Large intestine (tissue), 3 donors: ENCODE data around the gene BRSK2. TPM values are rescaled to one million over a fixed set of nuclear protein-coding genes. Genes with fewer than 3 reads are reported as not detected.

Source experiments
- DNase-seq, 2 donors: peaks; one replicate each; pipeline versions ENCODE4 v3.0.0 to v3.0.0-alpha.2; 2013
- H3K27ac ChIP-seq: one replicate; pipeline ENCODE4 v1.5.1; 2013; ENCODE audit warnings: low read length
- H3K27me3 ChIP-seq: 2 replicates; pipeline ENCODE4 v1.6.1; 2013; ENCODE audit warnings: low read length; ENCODE audit not compliant: control insufficient read depth, insufficient read depth
- H3K36me3 ChIP-seq: 2 replicates; pipeline ENCODE4 v1.6.1; 2013; ENCODE audit warnings: low read length; ENCODE audit not compliant: control insufficient read depth, insufficient read depth
- H3K4me1 ChIP-seq: one replicate; pipeline ENCODE4 v1.6.1; 2013; ENCODE audit warnings: low read length; ENCODE audit not compliant: control insufficient read depth, insufficient read depth
- H3K4me3 ChIP-seq: one replicate; pipeline ENCODE4 v1.5.1; 2013; ENCODE audit warnings: low read length
- H3K9me3 ChIP-seq: one replicate; pipeline ENCODE4 v1.6.1; 2013; ENCODE audit warnings: mild to moderate bottlenecking, low read depth, low read length, moderate library complexity; ENCODE audit not compliant: control insufficient read depth
- WGBS: methylation state at CpG from one replicate; pipeline ENCODE4 v1.1.5; 2013; ENCODE audit warnings: low lambda C conversion rate; ENCODE audit not compliant: insufficient coverage; 5-methylcytosine and 5-hydroxymethylcytosine counted together
- polyA plus RNA-seq: library from polyadenylated mRNA; unstranded; fragments of 120-200 nt; gene quantifications from one replicate; pipeline ENCODE4 v1.2.1, GENCODE V29; 2013

Gene BRSK2
- polyA plus RNA-seq, 1 donor = 14.7 TPM

- H3K4me1 ChIP-seq = no peaks in the 10 kb centered on the region
- peaks cover 6% of the 10 kb centered on the region for H3K27me3 ChIP-seq
- H3K36me3 ChIP-seq = no peaks in the 10 kb centered on the region
- no peak overlapping the region for H3K4me3 ChIP-seq
- H3K27ac ChIP-seq = no peak overlapping the region
- 50% methylated on average over 1 of the region's 14 CpGs for WGBS
- H3K9me3 ChIP-seq = peaks cover under 1% of the 10 kb centered on the region
- DNase-seq = no peak
These were observed 12.4 kb upstream of the BRSK2 start for GRCh38 chr11:1377231-1377780.

- H3K27ac ChIP-seq = no peak overlapping the region
These were observed 7.8 kb upstream of the BRSK2 start for GRCh38 chr11:1381793-1382425.

GRCh38 chr11:1382429-1382828, 7.3 kb upstream of the BRSK2 start:
- peaks cover 3% of the 10 kb centered on the region for H3K4me1 ChIP-seq
- H3K27ac ChIP-seq = no peak overlapping the region
- peaks cover 29% of the 10 kb centered on the region for H3K27me3 ChIP-seq
- WGBS = no CpG with 5 or more reads among the region's 23 CpGs
- H3K36me3 ChIP-seq = no peaks in the 10 kb centered on the region
- H3K9me3 ChIP-seq = peaks cover 2% of the 10 kb centered on the region
- no peak overlapping the region for H3K4me3 ChIP-seq
- no peak for DNase-seq

More at GRCh38 chr11:1381793-1382425, 7.8 kb upstream of the BRSK2 start:
- WGBS = no CpG with 5 or more reads among the region's 10 CpGs
- H3K4me1 ChIP-seq = peaks cover 3% of the 10 kb centered on the region
- peaks cover 2% of the 10 kb centered on the region for H3K9me3 ChIP-seq
- no peak for DNase-seq
- no peaks in the 10 kb centered on the region for H3K36me3 ChIP-seq
- H3K4me3 ChIP-seq = no peak overlapping the region
- peaks cover 25% of the 10 kb centered on the region for H3K27me3 ChIP-seq

- H3K9me3 ChIP-seq = peaks cover 2% of the 10 kb centered on the region
- no CpG with 5 or more reads among the region's 56 CpGs for WGBS
- H3K4me1 ChIP-seq = peaks cover 3% of the 10 kb centered on the region
- DNase-seq = peak; percentile 69 to 72
- peak overlapping the region; percentile 38 for H3K4me3 ChIP-seq
- no peaks in the 10 kb centered on the region for H3K36me3 ChIP-seq
- H3K27me3 ChIP-seq = peaks cover 35% of the 10 kb centered on the region
- peak overlapping the region; percentile 51 for H3K27ac ChIP-seq
These were observed 6.7 kb upstream of the BRSK2 start for GRCh38 chr11:1382831-1383607.

- no peak for DNase-seq
- peaks cover 9% of the 10 kb centered on the region for H3K4me1 ChIP-seq
- H3K4me3 ChIP-seq = no peak overlapping the region
- no CpG with 5 or more reads among the region's 21 CpGs for whole genome bisulfite sequencing
- H3K27me3 ChIP-seq = peaks cover 48% of the 10 kb centered on the region
- no peaks in the 10 kb centered on the region for H3K36me3 ChIP-seq
- H3K9me3 ChIP-seq = peaks cover 13% of the 10 kb centered on the region
- H3K27ac ChIP-seq = no peak overlapping the region
These were observed 5.3 kb upstream of the BRSK2 start for GRCh38 chr11:1384199-1384970.

GRCh38 chr11:1387521-1387920, 2.2 kb upstream of the BRSK2 start:
- H3K27me3 ChIP-seq = peaks cover 63% of the 10 kb centered on the region
- peaks cover 10% of the 10 kb centered on the region for H3K9me3 ChIP-seq
- H3K36me3 ChIP-seq = no peaks in the 10 kb centered on the region
- DNase-seq = no peak
- WGBS = no CpG with 5 or more reads among the region's 10 CpGs
- H3K27ac ChIP-seq = no peak overlapping the region
- peaks cover 13% of the 10 kb centered on the region for H3K4me1 ChIP-seq
- no peak overlapping the region for H3K4me3 ChIP-seq

GRCh38 chr11:1387961-1388762, 1.6 kb upstream of the BRSK2 start:
- Histone ChIP-seq H3K4me1 (peaks cover 13% of the 10 kb centered on the region), H3K9me3 (peaks cover 10% of the 10 kb centered on the region), H3K27me3 (peaks cover 63% of the 10 kb centered on the region), H3K36me3 (no peaks in the 10 kb centered on the region), H3K27ac (no peak overlapping the region), H3K4me3 (no peak overlapping the region)
- 62% methylated on average over 2 of the region's 22 CpGs for WGBS
- no peak for DNase-seq

GRCh38 chr11:1388763-1389102, 1.0 kb upstream of the BRSK2 start:
- H3K4me3 ChIP-seq = peak overlapping the region; percentile 33
- DNase-seq = no peak
- peaks cover 9% of the 10 kb centered on the region for H3K4me1 ChIP-seq
- H3K9me3 ChIP-seq = peaks cover 10% of the 10 kb centered on the region
- no peaks in the 10 kb centered on the region for H3K36me3 ChIP-seq
- no peak overlapping the region for H3K27ac ChIP-seq
- WGBS = no CpG with 5 or more reads among the region's 22 CpGs
- H3K27me3 ChIP-seq = peaks cover 63% of the 10 kb centered on the region

- H3K36me3 ChIP-seq = no peaks in the 10 kb centered on the region
- H3K9me3 ChIP-seq = peaks cover 10% of the 10 kb centered on the region
- peaks cover 63% of the 10 kb centered on the region for H3K27me3 ChIP-seq
- peaks cover 9% of the 10 kb centered on the region for H3K4me1 ChIP-seq
- DNase-seq = peak; percentile 90 to 93
- H3K27ac ChIP-seq = no peak overlapping the region
- no CpG with 5 or more reads among the region's 92 CpGs for WGBS
- H3K4me3 ChIP-seq = peak overlapping the region; percentile 33
These were observed 417 bp upstream of the BRSK2 start for GRCh38 chr11:1389103-1389931.
